NCI-H1694 treated with DMSO at 0.1 percent for 48 hours (cell line): ENCODE results near the gene RPS5.
"Not testable (repeated sequence)": the region's sequence is repeated elsewhere in the genome, so short reads cannot be mapped to it uniquely, and the experiment has no call there.

Experiments
- DNase-seq: peaks from one replicate; lab custom pipeline; 2025; lab: John Stamatoyannopoulos, UW

RPS5 gene

GRCh38 chr19:58386576-58387337 lies at the start of gene RPS5:
RPS5 (plus strand) TSS chr19:58387269; CDS start chr19:58388138, 869 bp downstream.
- DNase-seq = peak; percentile 98

GRCh38 chr19:58338336-58338735 lies 48.7 kb upstream of the RPS5 start:
- no peak for DNase-seq

GRCh38 chr19:58338825-58339558 lies 48.1 kb upstream of the RPS5 start:
- no peak for DNase-seq

- no peak for DNase-seq
Measured at GRCh38 chr19:58345558-58345957, 41.5 kb upstream of the RPS5 start.

- peak; percentile 61 for DNase-seq
Measured at GRCh38 chr19:58346961-58347929, 39.8 kb upstream of the RPS5 start.

GRCh38 chr19:58348080-58348479 lies 39.0 kb upstream of the RPS5 start:
- DNase-seq = not testable (repeated sequence)

GRCh38 chr19:58349590-58349989 lies 37.5 kb upstream of the RPS5 start:
- no peak for DNase-seq

- DNase-seq = no peak
Measured at GRCh38 chr19:58350001-58350861, 36.8 kb upstream of the RPS5 start.

- DNase-seq = no peak
Measured at GRCh38 chr19:58350871-58351557, 36.1 kb upstream of the RPS5 start.

GRCh38 chr19:58351558-58351878 lies 35.6 kb upstream of the RPS5 start:
- no peak for DNase-seq

- DNase-seq = no peak
Measured at GRCh38 chr19:58351990-58352755, 34.9 kb upstream of the RPS5 start.

- DNase-seq = no peak
Measured at GRCh38 chr19:58352760-58353671, 34.1 kb upstream of the RPS5 start, which contains the start of gene A1BG. A1BG (minus strand) TSS chr19:58353492; CDS start chr19:58353437, 55 bp downstream.

GRCh38 chr19:58353717-58354477 lies 33.2 kb upstream of the RPS5 start:
- DNase-seq = no peak

GRCh38 chr19:58354478-58355030 lies 32.5 kb upstream of the RPS5 start:
- no peak for DNase-seq

- DNase-seq = no peak
Measured at GRCh38 chr19:58355215-58355796, 31.8 kb upstream of the RPS5 start.

GRCh38 chr19:58355908-58356765 lies 30.9 kb upstream of the RPS5 start:
- DNase-seq = no peak
